HCT116 (cell line): Measurements from ENCODE around the gene ZFP36L2. TPM values are rescaled to one million over a fixed set of nuclear protein-coding genes. Genes with fewer than 3 reads are reported as not detected.

Experiments used
- ATAC-seq: fragments of 200-7000 bp; cut with Tn5 transposase; 2 replicates; pipeline ENCODE4 v1.9.1; 2020; ENCODE audit warnings: mild to moderate bottlenecking, moderate library complexity
- BruUV-seq: library from RNA; stranded (reverse); fragments of 400-500 nt; replicated peaks from 2 replicates; lab custom pipeline; 2021; lab: Mats Ljungman, UMichigan
- CTCF ChIA-PET: fragments of 300-600 bp; sonication (Branson Sonifier 250); formaldehyde crosslinking; loops from one replicate; lab custom pipeline; 2021; ENCODE audit warnings: antibody characterized with exemption; lab: Charles Lee
- POLR2A ChIA-PET: fragments of 300-600, 350-600 bp; sonication (Branson Sonifier 250); formaldehyde crosslinking; loops from one replicate; lab custom pipeline; 2021; ENCODE audit warnings: antibody characterized with exemption; lab: Charles Lee
- RAD21 ChIA-PET, 2 experiments: fragments of 300-600 bp; sonication (Branson Sonifier 250); formaldehyde crosslinking; loops; one replicate each; lab custom pipeline; 2023; ENCODE audit warnings: low total read pairs in 2 of 2; ENCODE audit not compliant: uncharacterized antibody in 2 of 2, unreplicated experiment in 2 of 2, low non-redundant PET in 1 of 2; lab: Charles Lee
- DNase-seq: peaks from one replicate; pipeline ENCODE4 v3.0.0-alpha.2; 2010; ENCODE audit warnings: low read depth, low spot score
- H2AFZ ChIP-seq: fragments of 200-600 bp; shearing (Covaris generic), sonication (generic); 2 replicates; pipeline ENCODE4 v1.6.1; 2017; ENCODE audit warnings: low read depth, mixed run types, mixed read lengths, antibody characterized with exemption, low read length; ENCODE audit not compliant: poor library complexity, severe bottlenecking
- H3K27ac ChIP-seq: 2 replicates; pipeline ENCODE4 v1.5.1; 2012; ENCODE audit warnings: low read depth, low read length
- H3K27me3 ChIP-seq: fragments of 200-600 bp; sonication (generic); 2 replicates; pipeline ENCODE4 v1.6.1; 2016; ENCODE audit warnings: mixed run types, low read length, mixed read lengths; ENCODE audit not compliant: insufficient read depth
- H3K36me3 ChIP-seq, 2 experiments: fragments of 200-500 bp in 1 of 2; fragments of 200-600 bp in 1 of 2; sonication (Bioruptor generic) in 1 of 2; sonication (generic) in 1 of 2; 2 replicates each; pipeline versions ENCODE4 v1.5.1 to v1.6.1; 2014 to 2016; ENCODE audit warnings: low read length in 2 of 2, inconsistent platforms in 1 of 2, mixed read lengths in 1 of 2, mixed run types in 1 of 2; ENCODE audit not compliant: insufficient read depth in 2 of 2, control insufficient read depth in 1 of 2
- H3K4me1 ChIP-seq, 2 experiments: fragments of 200-600 bp in 1 of 2; sonication (generic) in 1 of 2; 2 replicates each; pipeline versions ENCODE4 v1.5.1 to v1.6.1; 2012 to 2017; ENCODE audit warnings: low read length in 2 of 2, inconsistent platforms in 1 of 2, mild to moderate bottlenecking in 1 of 2, mixed read lengths in 1 of 2, mixed run types in 1 of 2, moderate library complexity in 1 of 2; ENCODE audit not compliant: insufficient read depth in 2 of 2, control insufficient read depth in 1 of 2
- H3K4me2 ChIP-seq: fragments of 200-600 bp; sonication (generic); 2 replicates; pipeline ENCODE4 v1.6.1; 2017; ENCODE audit warnings: mixed run types, low read length, mixed read lengths
- H3K4me3 ChIP-seq, 2 experiments: fragments of 200-600 bp in 1 of 2; sonication (generic) in 1 of 2; replicated peaks in 1 of 2; 2 replicates each; pipeline ENCODE4 v1.5.1; 2011 to 2016; ENCODE audit warnings: low read length in 2 of 2, control low read depth in 1 of 2, low read depth in 1 of 2, mild to moderate bottlenecking in 1 of 2, mixed read lengths in 1 of 2, mixed run types in 1 of 2
- H3K79me2 ChIP-seq: fragments of 200-600 bp; sonication (generic); 2 replicates; pipeline ENCODE4 v1.6.1; 2017; ENCODE audit warnings: mild to moderate bottlenecking, mixed run types, low read length, moderate library complexity, mixed read lengths; ENCODE audit not compliant: insufficient read depth
- H3K9ac ChIP-seq: fragments of 200-600 bp; sonication (generic); 2 replicates; pipeline ENCODE4 v1.6.1; 2016; ENCODE audit warnings: low read length, mixed read lengths
- H3K9me2 ChIP-seq: fragments of 200-600 bp; sonication (generic), shearing (Covaris generic); 2 replicates; pipeline ENCODE4 v1.6.1; 2017; ENCODE audit warnings: mixed run types, mild to moderate bottlenecking, moderate library complexity; ENCODE audit not compliant: insufficient read depth
- H3K9me3 ChIP-seq, 2 experiments: fragments of 200-500 bp in 1 of 2; fragments of 200-600 bp in 1 of 2; sonication (Bioruptor generic) in 1 of 2; sonication (generic) in 1 of 2; 2 replicates each; pipeline ENCODE4 v1.6.1; 2014 to 2017; ENCODE audit warnings: low read length in 2 of 2, mixed read lengths in 2 of 2, inconsistent platforms in 1 of 2, low read depth in 1 of 2, mild to moderate bottlenecking in 1 of 2, mixed run types in 1 of 2, moderate library complexity in 1 of 2; ENCODE audit not compliant: control insufficient read depth in 1 of 2, insufficient read depth in 1 of 2
- H4K20me1 ChIP-seq: fragments of 200-600 bp; sonication (generic), shearing (Covaris generic); 2 replicates; pipeline ENCODE4 v1.6.1; 2017; ENCODE audit warnings: mixed run types, mild to moderate bottlenecking, moderate library complexity; ENCODE audit not compliant: insufficient read depth
- CTCF ChIP-seq, 3 experiments: fragments of 200-600 bp in 1 of 3; sonication (generic) in 1 of 3; IDR thresholded peaks in 2 of 3; conservative IDR thresholded peaks in 1 of 3; 2 replicates each; pipeline ENCODE4 v1.5.1; 2012 to 2017; ENCODE audit warnings: low read depth in 2 of 3, low read length in 2 of 3, antibody characterized with exemption in 1 of 3, borderline replicate concordance in 1 of 3, control low read depth in 1 of 3, mild to moderate bottlenecking in 1 of 3, mixed read lengths in 1 of 3, mixed run types in 1 of 3, moderate library complexity in 1 of 3; ENCODE audit not compliant: insufficient read depth in 1 of 3
- ELF1 ChIP-seq: IDR thresholded peaks from 2 replicates; pipeline ENCODE4 v1.6.1; 2012; ENCODE audit warnings: low read depth, borderline replicate concordance
- EZH2 ChIP-seq: fragments of 200-600 bp; sonication (generic); IDR thresholded peaks from 2 replicates; pipeline ENCODE4 v1.6.1; 2017; ENCODE audit warnings: antibody characterized with exemption, mixed run types
- EZH2phosphoT487 ChIP-seq: fragments of 200-600 bp; IDR thresholded peaks from 2 replicates; pipeline ENCODE4 v1.6.1; 2018; ENCODE audit warnings: antibody characterized with exemption, borderline replicate concordance
- FOSL1 ChIP-seq: IDR thresholded peaks from 2 replicates; pipeline ENCODE4 v1.6.1; 2012; ENCODE audit warnings: low read depth
- POLR2AphosphoS5 ChIP-seq: IDR thresholded peaks from 2 replicates; pipeline ENCODE4 v1.6.1; 2011; ENCODE audit warnings: mild to moderate bottlenecking, low read depth, low read length, moderate library complexity
- RAD21 ChIP-seq: IDR thresholded peaks from 2 replicates; pipeline ENCODE4 v1.6.1; 2012; ENCODE audit warnings: low read depth, mild to moderate bottlenecking
- SRF ChIP-seq: IDR thresholded peaks from 2 replicates; pipeline ENCODE4 v1.6.1; 2012; ENCODE audit warnings: low read depth
- ZBTB33 ChIP-seq: IDR thresholded peaks from 2 replicates; pipeline ENCODE4 v1.6.1; 2011; ENCODE audit warnings: mild to moderate bottlenecking, low read length, moderate library complexity; ENCODE audit not compliant: insufficient replicate concordance; ENCODE audit errors: extremely low read depth
- intact Hi-C: fragments of 100-400 bp; cut with micrococcal nuclease; formaldehyde crosslinking; loops from 2 replicates; pipeline ENCODE4 v1.10.0; 2022
- total RNA-seq: library from RNA; stranded (reverse); gene quantifications from one replicate; pipeline ENCODE4 v1.2.1, GENCODE V29; 2021; ENCODE audit not compliant: unreplicated experiment

The ZFP36L2 gene
- total RNA-seq, 1 experiment from 2014 or later, result 30.3 TPM

DNA sequence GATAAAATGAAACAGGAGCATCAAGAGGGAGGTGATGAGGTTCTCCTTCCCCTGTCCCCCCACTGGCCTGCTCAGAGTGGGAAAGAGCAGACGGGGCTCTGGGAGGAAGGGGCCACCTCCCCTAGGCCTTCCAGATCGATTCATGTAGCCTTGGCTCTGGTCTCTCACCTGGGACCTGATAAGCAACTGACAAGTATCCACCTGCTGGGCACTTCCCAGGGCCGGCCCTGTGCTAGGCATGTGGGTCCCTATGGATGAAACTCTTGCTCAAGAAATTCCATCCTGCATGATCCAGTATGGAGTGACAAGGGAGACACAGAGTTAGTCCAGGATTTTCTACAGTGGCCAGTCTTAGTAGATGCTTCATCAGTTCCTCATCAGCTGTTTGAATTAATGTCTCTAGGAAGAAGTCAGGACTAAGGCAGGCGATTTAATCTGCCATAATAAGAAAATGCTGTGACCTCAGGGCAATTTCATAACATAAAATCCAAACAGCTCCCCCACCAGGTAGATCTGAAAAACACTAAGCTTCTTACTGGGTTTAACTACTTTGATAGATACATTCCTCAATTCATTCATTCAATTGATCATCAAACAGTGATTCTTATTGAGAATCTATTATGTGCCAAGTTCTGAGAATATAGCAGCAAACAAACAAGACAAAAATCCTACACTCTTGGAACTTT lies 44.7 kb upstream of the ZFP36L2 start:
- Histone ChIP-seq H3K4me1 (peaks cover 0 to under 1% of the 10 kb centered on the region in 2 experiments; a peak in 1 of 4 replicates), H3K9me2 (no peaks in the 10 kb centered on the region), H4K20me1 (no peaks in the 10 kb centered on the region), H3K4me2 (no peak overlapping the region), H3K27ac (no peak overlapping the region), H3K9me3 (no peaks in the 10 kb centered on the region), H3K9ac (no peak overlapping the region), H3K4me3 (no peak overlapping the region), H3K27me3 (no peaks in the 10 kb centered on the region), H3K79me2 (no peaks in the 10 kb centered on the region), H3K36me3 (no peaks in the 10 kb centered on the region), H2AFZ (no peak overlapping the region)
- ATAC-seq, result 0 out of 2 replicates have a peak, but pooled peaks have one; percentile 34
- intact Hi-C loops, result no loop called here
- BruUV-seq, result no TSS peak
- POLR2A ChIA-PET, result interaction anchor here (0.7 kb wide), 1 partner anchor 23 kb away, joined by 3 read pairs; no protein-coding TSS in a partner anchor
- RAD21 ChIA-PET, result interaction anchor here in 1 of 2 experiments (0.7 kb wide), 1 partner anchor 199 kb away, joined by 4 read pairs; no protein-coding TSS in a partner anchor
- CTCF ChIA-PET, result interaction anchor here (0.7 kb wide), 3 partner anchors 21 to 101 kb away, joined by 3 to 5 read pairs (median 5); no protein-coding TSS in a partner anchor
- TF ChIP-seq CTCF (IDR thresholded peaks at IDR 0.05 in 2 of 3, conservative IDR thresholded peaks at IDR 0.05 in 1 of 3; ENCODE audit: borderline replicate concordance in 1 of 3, insufficient read depth in 1 of 3, low read depth in 2 of 3, low read length in 2 of 3) (peak; percentile 5 to 47 (median 29); a peak in 3 of 6 replicates), EZH2phosphoT487 (no peak), POLR2AphosphoS5 (no peak), ELF1 (no peak)
- no peak for DNase-seq

DNA sequence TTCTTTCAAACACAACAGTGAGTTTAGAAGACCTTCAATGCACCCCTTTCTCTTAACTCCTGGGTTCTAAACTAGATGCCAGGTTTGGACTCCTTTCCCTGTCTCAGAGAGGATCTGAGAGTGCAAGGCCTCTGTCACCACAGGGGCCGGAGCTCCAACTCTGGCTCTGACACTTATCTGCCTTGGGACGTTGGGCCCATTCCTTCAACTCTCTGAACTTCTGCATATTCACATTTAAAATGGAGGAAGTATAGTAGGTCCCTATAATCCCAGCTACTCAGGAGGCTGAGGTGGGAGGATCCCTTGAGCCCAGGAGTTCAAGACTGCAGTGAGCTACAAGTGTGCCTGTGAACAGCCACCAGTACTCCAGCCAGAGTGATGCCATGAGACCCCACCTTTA lies 44.1 kb upstream of the ZFP36L2 start:
- H4K20me1 ChIP-seq, result no peaks in the 10 kb centered on the region
- H3K4me2 ChIP-seq, result no peak overlapping the region
- DNase-seq (no peak), ATAC-seq (no peak)
- no TSS peak for BruUV-seq
- intact Hi-C loops, result no loop called here
- no peaks in the 10 kb centered on the region for H3K27me3 ChIP-seq
- no peak overlapping the region for H2AFZ ChIP-seq
- ChIA-PET CTCF (no interaction called here), POLR2A (no interaction called here), RAD21 (no interaction called here)
- no peaks in the 10 kb centered on the region for H3K4me1 ChIP-seq
- no peak overlapping the region for H3K9ac ChIP-seq
- no peaks in the 10 kb centered on the region for H3K9me2 ChIP-seq
- H3K36me3 ChIP-seq, result no peaks in the 10 kb centered on the region
- no peak for TF ChIP-seq EZH2
- no peak for TF ChIP-seq RAD21
- no peak for TF ChIP-seq ZBTB33
- no peak for TF ChIP-seq FOSL1
- TF ChIP-seq SRF, result no peak
- H3K27ac ChIP-seq, result no peak overlapping the region
- H3K79me2 ChIP-seq, result no peaks in the 10 kb centered on the region
- no peaks in the 10 kb centered on the region for H3K9me3 ChIP-seq
- H3K4me3 ChIP-seq, result no peak overlapping the region
